T-helper 1 cell treated with Interleukin-12 subunit alpha and Interleukin-12 subunit beta and Interleukin-4 antibody, amounts not matched to agents 30 μg/mL and 1 μg/mL, for 36 hours (primary cell): ENCODE measurements around the gene ICOS.

Source experiments
- H3K27ac Mint-ChIP-seq: one replicate; pipeline ENCODE4 v1.8.0; 2021; ENCODE audit warnings: mild to moderate bottlenecking, mixed read lengths
- H3K27me3 Mint-ChIP-seq: one replicate; pipeline ENCODE4 v1.8.0; 2021; ENCODE audit warnings: low read depth, mixed read lengths
- H3K36me3 Mint-ChIP-seq: one replicate; pipeline ENCODE4 v1.8.0; 2021; ENCODE audit warnings: low read depth, mixed read lengths
- H3K4me1 Mint-ChIP-seq: one replicate; pipeline ENCODE4 v1.8.0; 2021; ENCODE audit warnings: low read depth, mixed read lengths
- H3K4me3 Mint-ChIP-seq: one replicate; pipeline ENCODE4 v1.8.0; 2021; ENCODE audit warnings: mild to moderate bottlenecking, moderate library complexity, mixed read lengths
- H3K9me3 Mint-ChIP-seq: one replicate; pipeline ENCODE4 v1.8.0; 2021; ENCODE audit warnings: mixed read lengths

The ICOS gene

GRCh38 chr2:203997481-203997880 is 60.9 kb downstream of the ICOS start:
- Mint-ChIP-seq H3K27me3 (no peaks in the 10 kb centered on the region), H3K36me3 (peaks cover 10% of the 10 kb centered on the region), H3K9me3 (peaks cover 12% of the 10 kb centered on the region), H3K4me1 (peaks cover 71% of the 10 kb centered on the region), H3K27ac (peak overlapping the region; percentile 60), H3K4me3 (peak overlapping the region; percentile 0)

- Mint-ChIP-seq H3K9me3 (peaks cover 13% of the 10 kb centered on the region), H3K4me3 (peak overlapping the region; percentile 19), H3K36me3 (peaks cover 10% of the 10 kb centered on the region), H3K4me1 (peaks cover 79% of the 10 kb centered on the region), H3K27me3 (no peaks in the 10 kb centered on the region), H3K27ac (peak overlapping the region; percentile 60)
Observed at GRCh38 chr2:203997980-203998809, 61.6 kb downstream of the ICOS start.

- peak overlapping the region; percentile 55 for H3K27ac Mint-ChIP-seq
- peaks cover 87% of the 10 kb centered on the region for H3K4me1 Mint-ChIP-seq
- peaks cover 25% of the 10 kb centered on the region for H3K9me3 Mint-ChIP-seq
- H3K4me3 Mint-ChIP-seq = no peak overlapping the region
- no peaks in the 10 kb centered on the region for H3K27me3 Mint-ChIP-seq
- H3K36me3 Mint-ChIP-seq = peaks cover 20% of the 10 kb centered on the region
Observed at GRCh38 chr2:203999835-204000234, 63.3 kb downstream of the ICOS start.

GRCh38 chr2:204000446-204000845 is 63.9 kb downstream of the ICOS start:
- peaks cover 20% of the 10 kb centered on the region for H3K36me3 Mint-ChIP-seq
- H3K27me3 Mint-ChIP-seq = no peaks in the 10 kb centered on the region
- H3K9me3 Mint-ChIP-seq = peaks cover 22% of the 10 kb centered on the region
- H3K27ac Mint-ChIP-seq = peak overlapping the region; percentile 46
- peak overlapping the region; percentile 5 for H3K4me3 Mint-ChIP-seq
- H3K4me1 Mint-ChIP-seq = peaks cover 89% of the 10 kb centered on the region

GRCh38 chr2:204003276-204003990 is 66.9 kb downstream of the ICOS start:
- Mint-ChIP-seq H3K4me3 (no peak overlapping the region), H3K27me3 (no peaks in the 10 kb centered on the region), H3K9me3 (peaks cover 44% of the 10 kb centered on the region), H3K4me1 (peaks cover 93% of the 10 kb centered on the region), H3K27ac (peak overlapping the region; percentile 83), H3K36me3 (peaks cover 42% of the 10 kb centered on the region)

- Mint-ChIP-seq H3K27ac (peak overlapping the region; percentile 75), H3K4me1 (peaks cover 83% of the 10 kb centered on the region), H3K36me3 (peaks cover 42% of the 10 kb centered on the region), H3K27me3 (no peaks in the 10 kb centered on the region), H3K9me3 (peaks cover 46% of the 10 kb centered on the region), H3K4me3 (no peak overlapping the region)
Observed at GRCh38 chr2:204004912-204005311, 68.3 kb downstream of the ICOS start.

GRCh38 chr2:204005940-204006721 is 69.6 kb downstream of the ICOS start:
- Mint-ChIP-seq H3K27ac (peak overlapping the region; percentile 90), H3K4me3 (peak overlapping the region; percentile 38), H3K4me1 (peaks cover 83% of the 10 kb centered on the region), H3K36me3 (peaks cover 42% of the 10 kb centered on the region), H3K27me3 (no peaks in the 10 kb centered on the region), H3K9me3 (peaks cover 44% of the 10 kb centered on the region)

GRCh38 chr2:204008352-204008751 is 71.8 kb downstream of the ICOS start:
- H3K27ac Mint-ChIP-seq = no peak overlapping the region
- H3K9me3 Mint-ChIP-seq = peaks cover 34% of the 10 kb centered on the region
- H3K4me3 Mint-ChIP-seq = no peak overlapping the region
- no peaks in the 10 kb centered on the region for H3K27me3 Mint-ChIP-seq
- H3K4me1 Mint-ChIP-seq = peaks cover 71% of the 10 kb centered on the region
- peaks cover 37% of the 10 kb centered on the region for H3K36me3 Mint-ChIP-seq

GRCh38 chr2:204010628-204011560 is 74.3 kb downstream of the ICOS start:
- Mint-ChIP-seq H3K27me3 (no peaks in the 10 kb centered on the region), H3K27ac (peak overlapping the region; percentile 17), H3K4me1 (peaks cover 67% of the 10 kb centered on the region), H3K36me3 (peaks cover 26% of the 10 kb centered on the region), H3K4me3 (no peak overlapping the region), H3K9me3 (peaks cover 33% of the 10 kb centered on the region)
